Activated CD4-positive, alpha-beta memory T cell treated with anti-CD3 and anti-CD28 coated beads, Interleukin-2, amount 10 ng/mL, durations not matched to agents 7 days and 5 days (primary cell): ENCODE measurements around the gene MYORG. TPM values are rescaled to one million over a fixed set of nuclear protein-coding genes. Genes with fewer than 3 reads are reported as not detected.

Experiments used
- CTCF ChIA-PET: fragments of 350-600 bp; sonication (Branson Sonifier 250); formaldehyde crosslinking; loops from one replicate; lab custom pipeline; 2021; ENCODE audit warnings: antibody characterized with exemption, inconsistent platforms; lab: Charles Lee
- POLR2A ChIA-PET: fragments of 350-600 bp; sonication (Branson Sonifier 250); formaldehyde crosslinking; loops from one replicate; lab custom pipeline; 2021; ENCODE audit warnings: antibody characterized with exemption; lab: Charles Lee
- DNase-seq: peaks from one replicate; pipeline ENCODE4 v3.0.0-alpha.2; 2020
- H3K27ac Mint-ChIP-seq: one replicate; pipeline ENCODE4 v1.8.0; 2021; ENCODE audit warnings: mild to moderate bottlenecking, mixed read lengths
- H3K27me3 Mint-ChIP-seq: one replicate; pipeline ENCODE4 v1.8.0; 2021; ENCODE audit warnings: mixed read lengths
- H3K36me3 Mint-ChIP-seq: one replicate; pipeline ENCODE4 v1.8.0; 2021; ENCODE audit warnings: low read depth, mixed read lengths
- H3K4me1 Mint-ChIP-seq: one replicate; pipeline ENCODE4 v1.8.0; 2021; ENCODE audit warnings: mixed read lengths
- H3K4me3 Mint-ChIP-seq: one replicate; pipeline ENCODE4 v1.8.0; 2021; ENCODE audit warnings: mild to moderate bottlenecking, mixed read lengths
- H3K9me3 Mint-ChIP-seq: one replicate; pipeline ENCODE4 v1.8.0; 2021; ENCODE audit warnings: mixed read lengths
- total RNA-seq, 2 experiments: library from RNA; stranded (reverse); gene quantifications; one replicate each; pipeline ENCODE4 v1.2.3, GENCODE V29; 2021

MYORG gene
- total RNA-seq, 2 experiments from 2014 or later: 2.7 to 4.7 TPM

- Mint-ChIP-seq H3K27ac (no peak overlapping the region), H3K36me3 (no peaks in the 10 kb centered on the region), H3K9me3 (no peaks in the 10 kb centered on the region), H3K27me3 (no peaks in the 10 kb centered on the region), H3K4me1 (no peaks in the 10 kb centered on the region), H3K4me3 (no peak overlapping the region)
- no peak for DNase-seq
- POLR2A ChIA-PET: no interaction called here
- CTCF ChIA-PET: no interaction called here
Observed at GRCh38 chr9:34400275-34400674, 23.6 kb upstream of the MYORG start.

DNA sequence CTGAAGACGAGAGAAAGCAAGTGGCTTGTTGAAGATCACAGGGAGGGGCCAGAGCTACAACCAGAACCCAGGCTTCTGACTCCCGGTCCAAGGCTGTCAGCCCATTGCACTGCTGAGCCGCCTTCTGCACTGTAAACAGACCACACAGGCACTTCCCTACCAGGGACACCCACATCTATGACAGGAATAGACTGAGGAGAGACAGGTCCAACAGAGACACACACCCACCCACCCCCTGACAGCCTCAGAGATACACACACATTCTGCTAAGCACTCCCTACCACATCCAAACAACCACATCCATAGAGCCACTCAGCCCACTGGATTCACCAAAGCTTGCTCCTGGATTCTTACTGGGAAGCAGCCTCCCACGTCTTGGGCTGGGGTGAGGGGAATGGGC lies 23.0 kb upstream of the MYORG start:
- H3K9me3 Mint-ChIP-seq: no peaks in the 10 kb centered on the region
- H3K4me3 Mint-ChIP-seq: no peak overlapping the region
- POLR2A ChIA-PET: no interaction called here
- CTCF ChIA-PET: no interaction called here
- DNase-seq: no peak
- no peak overlapping the region for H3K27ac Mint-ChIP-seq
- H3K4me1 Mint-ChIP-seq: no peaks in the 10 kb centered on the region
- H3K27me3 Mint-ChIP-seq: no peaks in the 10 kb centered on the region
- no peaks in the 10 kb centered on the region for H3K36me3 Mint-ChIP-seq

- ChIA-PET POLR2A (no interaction called here), CTCF (interaction anchor here (0.6 kb wide), 1 partner anchor 235 kb away, joined by 3 read pairs; no protein-coding TSS in a partner anchor)
- Mint-ChIP-seq H3K4me1 (no peaks in the 10 kb centered on the region), H3K4me3 (no peak overlapping the region), H3K27me3 (no peaks in the 10 kb centered on the region), H3K9me3 (no peaks in the 10 kb centered on the region), H3K27ac (no peak overlapping the region), H3K36me3 (no peaks in the 10 kb centered on the region)
- DNase-seq: no peak
Observed at GRCh38 chr9:34398875-34399274, 22.2 kb upstream of the MYORG start.

DNA sequence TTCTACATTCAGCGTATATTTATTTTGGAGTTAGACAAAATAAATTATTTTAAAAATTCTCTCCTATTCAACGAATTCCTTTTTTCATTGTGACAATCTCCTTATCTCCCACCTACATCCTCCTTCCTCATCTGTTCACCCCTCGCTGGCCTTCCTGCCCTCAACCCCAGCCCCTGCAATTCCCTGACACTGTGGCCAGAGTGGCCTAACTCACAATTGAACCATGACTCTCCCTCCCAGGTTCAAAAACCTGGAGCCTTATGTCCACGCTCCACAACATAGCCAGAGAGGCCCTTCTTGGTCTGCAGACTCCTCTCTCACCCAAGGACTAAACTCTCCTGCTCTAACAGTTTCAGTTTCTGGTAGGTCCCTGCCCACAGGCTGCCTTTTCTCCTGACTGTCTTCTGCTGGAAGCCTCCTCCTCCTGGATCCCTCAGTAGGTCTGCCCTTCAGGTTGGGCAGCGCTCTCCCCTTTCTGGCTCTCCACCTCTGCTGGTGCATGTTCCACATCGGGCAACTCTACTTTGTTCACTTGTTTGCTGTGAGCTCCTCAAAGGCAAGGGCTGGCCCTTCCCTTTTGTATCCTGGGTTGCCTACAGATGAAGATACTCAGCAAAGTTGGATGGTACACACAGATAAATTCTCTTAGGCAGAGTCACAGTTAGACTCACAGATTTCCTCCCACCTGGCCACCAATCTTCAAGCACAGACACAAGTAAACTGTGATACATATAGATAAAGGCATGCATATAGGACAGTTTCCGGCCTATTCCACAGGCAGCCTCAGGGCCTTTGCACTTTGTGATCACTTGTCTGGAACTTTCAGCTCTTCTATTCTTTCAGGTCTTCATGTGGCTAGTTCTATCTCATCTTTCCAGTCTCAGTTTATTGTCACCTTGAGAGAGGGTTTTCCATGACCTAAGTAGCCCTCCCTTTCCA lies 19.8 kb upstream of the MYORG start:
- Mint-ChIP-seq H3K27ac (no peak overlapping the region), H3K4me1 (no peaks in the 10 kb centered on the region), H3K36me3 (no peaks in the 10 kb centered on the region), H3K4me3 (no peak overlapping the region), H3K9me3 (no peaks in the 10 kb centered on the region), H3K27me3 (peaks cover 12% of the 10 kb centered on the region)
- CTCF ChIA-PET: no interaction called here
- DNase-seq: no peak
- POLR2A ChIA-PET: no interaction called here

DNA sequence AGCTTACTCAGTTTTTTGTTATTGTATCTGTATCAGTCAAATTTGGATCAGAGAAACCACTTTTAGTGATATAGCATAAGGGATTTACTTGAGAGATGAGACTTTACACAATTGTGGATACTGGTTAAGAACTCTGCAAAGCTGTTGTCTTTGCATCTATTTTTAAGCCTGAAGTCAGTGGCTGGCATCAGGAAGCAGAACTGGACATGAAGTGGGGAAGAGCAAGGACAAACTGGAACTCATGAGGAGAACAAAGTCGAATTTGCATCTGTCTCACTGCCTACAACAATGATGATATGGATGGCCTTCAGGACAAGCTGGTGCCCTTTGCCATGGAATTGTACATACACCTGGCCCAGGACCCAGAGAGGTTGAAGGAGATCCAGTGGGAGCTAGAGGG lies 15.8 kb upstream of the MYORG start:
- H3K36me3 Mint-ChIP-seq: no peaks in the 10 kb centered on the region
- no peaks in the 10 kb centered on the region for H3K9me3 Mint-ChIP-seq
- no peak overlapping the region for H3K4me3 Mint-ChIP-seq
- H3K4me1 Mint-ChIP-seq: no peaks in the 10 kb centered on the region
- no peak overlapping the region for H3K27ac Mint-ChIP-seq
- CTCF ChIA-PET: interaction anchor here (1.1 to 1.9 kb wide), 2 partner anchors 11 to 13 kb away, joined by 4 to 8 read pairs; no protein-coding TSS in a partner anchor
- DNase-seq: no peak
- POLR2A ChIA-PET: interaction anchor here (1.0 kb wide), 1 partner anchor 12 kb away, joined by 3 read pairs; no protein-coding TSS in a partner anchor
- H3K27me3 Mint-ChIP-seq: peaks cover 15% of the 10 kb centered on the region

DNA sequence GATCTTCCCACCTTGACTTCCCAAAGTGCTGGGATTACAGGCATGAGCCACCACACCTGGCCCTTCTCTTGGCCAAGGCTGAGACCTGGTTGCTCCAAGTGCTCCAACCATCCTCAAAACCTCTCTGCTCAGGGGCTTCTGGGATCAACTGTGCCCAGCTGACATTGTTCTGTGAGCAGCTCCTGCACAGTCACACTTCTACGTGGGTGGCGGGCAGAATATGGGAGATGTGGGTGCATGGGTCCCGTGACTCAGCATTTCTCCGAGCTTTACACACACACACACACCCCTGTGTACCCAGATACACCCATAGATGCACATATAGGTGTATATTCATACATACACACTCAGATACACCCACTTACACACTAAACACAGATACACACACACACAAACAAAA lies 10.5 kb upstream of the MYORG start:
- ChIA-PET CTCF (no interaction called here), POLR2A (no interaction called here)
- DNase-seq: no peak
- peaks cover 5% of the 10 kb centered on the region for H3K27me3 Mint-ChIP-seq
- H3K36me3 Mint-ChIP-seq: no peaks in the 10 kb centered on the region
- H3K9me3 Mint-ChIP-seq: no peaks in the 10 kb centered on the region
- H3K27ac Mint-ChIP-seq: no peak overlapping the region
- H3K4me3 Mint-ChIP-seq: no peak overlapping the region
- no peaks in the 10 kb centered on the region for H3K4me1 Mint-ChIP-seq

- Mint-ChIP-seq H3K27ac (no peak overlapping the region), H3K4me3 (no peak overlapping the region), H3K4me1 (peaks cover under 1% of the 10 kb centered on the region), H3K27me3 (peaks cover 6% of the 10 kb centered on the region), H3K36me3 (no peaks in the 10 kb centered on the region), H3K9me3 (no peaks in the 10 kb centered on the region)
- ChIA-PET POLR2A (no interaction called here), CTCF (no interaction called here)
- DNase-seq: peak; percentile 14
Observed at GRCh38 chr9:34386656-34387055, 10.0 kb upstream of the MYORG start.

- ChIA-PET CTCF (interaction anchor here (0.7 kb wide), 1 partner anchor 423 kb away, joined by 4 read pairs; no protein-coding TSS in a partner anchor), POLR2A (no interaction called here)
- H3K27me3 Mint-ChIP-seq: peaks cover 4% of the 10 kb centered on the region
- H3K9me3 Mint-ChIP-seq: no peaks in the 10 kb centered on the region
- no peaks in the 10 kb centered on the region for H3K36me3 Mint-ChIP-seq
- peaks cover 10% of the 10 kb centered on the region for H3K4me1 Mint-ChIP-seq
- DNase-seq: no peak
- no peak overlapping the region for H3K27ac Mint-ChIP-seq
- H3K4me3 Mint-ChIP-seq: no peak overlapping the region
Observed at GRCh38 chr9:34385561-34386230, 9.0 kb upstream of the MYORG start.

DNA sequence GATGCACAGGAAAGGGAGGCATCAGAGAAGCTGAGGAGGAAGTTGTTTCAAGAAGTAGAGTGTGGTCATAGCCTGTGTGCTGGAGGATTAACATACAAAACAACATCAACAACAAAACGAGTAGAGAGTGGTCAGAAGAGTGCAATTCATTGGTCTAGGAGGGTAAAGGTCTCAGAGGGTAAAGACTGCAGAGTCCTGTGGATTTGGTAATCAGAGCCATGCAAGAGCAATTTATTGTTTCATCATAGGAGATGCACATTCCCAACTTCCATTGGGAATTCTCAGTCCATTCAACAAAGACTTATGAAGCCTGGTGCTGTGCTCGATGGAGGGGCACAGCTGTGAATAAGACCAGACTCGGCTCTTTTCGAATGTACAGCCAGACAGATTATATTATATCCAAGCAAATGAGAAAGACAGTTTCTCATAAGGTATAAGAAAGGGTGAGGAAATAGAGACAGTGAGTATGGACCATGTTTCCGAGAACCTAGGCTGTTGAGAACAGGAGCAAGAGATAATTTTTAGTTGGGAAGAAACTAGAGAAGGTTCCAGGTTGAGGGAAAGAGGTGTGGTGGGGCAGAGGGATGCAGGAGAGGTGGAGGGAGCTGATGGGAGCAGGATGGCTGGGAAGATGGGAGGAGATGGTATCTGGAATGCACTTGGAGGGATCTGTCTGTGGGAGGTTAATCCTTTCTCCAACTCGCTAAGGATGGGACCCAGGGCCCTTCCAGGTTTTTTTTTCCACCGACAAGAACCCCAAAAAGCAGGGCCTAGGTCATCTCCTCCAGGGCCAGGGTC lies 7.9 kb upstream of the MYORG start:
- Mint-ChIP-seq H3K4me3 (no peak overlapping the region), H3K27me3 (peaks cover 4% of the 10 kb centered on the region), H3K4me1 (peaks cover 22% of the 10 kb centered on the region), H3K27ac (no peak overlapping the region), H3K36me3 (no peaks in the 10 kb centered on the region), H3K9me3 (no peaks in the 10 kb centered on the region)
- no peak for DNase-seq
- ChIA-PET POLR2A (no interaction called here), CTCF (interaction anchor here (0.7 kb wide), 1 partner anchor 424 kb away, joined by 4 read pairs; no protein-coding TSS in a partner anchor)

- CTCF ChIA-PET: no interaction called here
- Mint-ChIP-seq H3K4me3 (no peak overlapping the region), H3K36me3 (no peaks in the 10 kb centered on the region), H3K27me3 (peaks cover 7% of the 10 kb centered on the region), H3K9me3 (no peaks in the 10 kb centered on the region), H3K27ac (no peak overlapping the region), H3K4me1 (peaks cover 27% of the 10 kb centered on the region)
- POLR2A ChIA-PET: no interaction called here
- no peak for DNase-seq
Observed at GRCh38 chr9:34383904-34384303, 7.2 kb upstream of the MYORG start.

GRCh38 chr9:34382879-34383278 lies 6.2 kb upstream of the MYORG start:
- Mint-ChIP-seq H3K36me3 (no peaks in the 10 kb centered on the region), H3K9me3 (no peaks in the 10 kb centered on the region), H3K27me3 (peaks cover 12% of the 10 kb centered on the region), H3K4me1 (peaks cover 31% of the 10 kb centered on the region), H3K4me3 (no peak overlapping the region), H3K27ac (no peak overlapping the region)
- POLR2A ChIA-PET: no interaction called here
- CTCF ChIA-PET: interaction anchor here (1.0 kb wide), 1 partner anchor 251 kb away, joined by 3 read pairs; no protein-coding TSS in a partner anchor
- no peak for DNase-seq

- peak overlapping the region; percentile 68 for H3K4me3 Mint-ChIP-seq
- H3K27ac Mint-ChIP-seq: no peak overlapping the region
- H3K9me3 Mint-ChIP-seq: no peaks in the 10 kb centered on the region
- CTCF ChIA-PET: interaction anchor here (1.0 kb wide), 1 partner anchor 252 kb away, joined by 3 read pairs; no protein-coding TSS in a partner anchor
- H3K4me1 Mint-ChIP-seq: peaks cover 33% of the 10 kb centered on the region
- no peak for DNase-seq
- no peaks in the 10 kb centered on the region for H3K36me3 Mint-ChIP-seq
- POLR2A ChIA-PET: no interaction called here
- H3K27me3 Mint-ChIP-seq: peaks cover 12% of the 10 kb centered on the region
Observed at GRCh38 chr9:34382054-34382453, 5.4 kb upstream of the MYORG start.
